HCT116 (cell line): ENCODE results near the gene MIR17HG. TPM values are rescaled to one million over a fixed set of nuclear protein-coding genes. Genes with fewer than 3 reads are reported as not detected.
"Not testable (repeated sequence)": the region's sequence is repeated elsewhere in the genome, so short reads cannot be mapped to it uniquely, and the experiment has no call there.

Experiments
- ATAC-seq: fragments of 200-7000 bp; cut with Tn5 transposase; 2 replicates; pipeline ENCODE4 v1.9.1; 2020; ENCODE audit warnings: mild to moderate bottlenecking, moderate library complexity
- BruUV-seq: library from RNA; stranded (reverse); fragments of 400-500 nt; replicated peaks from 2 replicates; lab custom pipeline; 2021; lab: Mats Ljungman, UMichigan
- CTCF ChIA-PET: fragments of 300-600 bp; sonication (Branson Sonifier 250); formaldehyde crosslinking; loops from one replicate; lab custom pipeline; 2021; ENCODE audit warnings: antibody characterized with exemption; lab: Charles Lee
- POLR2A ChIA-PET: fragments of 300-600, 350-600 bp; sonication (Branson Sonifier 250); formaldehyde crosslinking; loops from one replicate; lab custom pipeline; 2021; ENCODE audit warnings: antibody characterized with exemption; lab: Charles Lee
- RAD21 ChIA-PET, 2 experiments: fragments of 300-600 bp; sonication (Branson Sonifier 250); formaldehyde crosslinking; loops; one replicate each; lab custom pipeline; 2023; ENCODE audit warnings: low total read pairs in 2 of 2; ENCODE audit not compliant: uncharacterized antibody in 2 of 2, unreplicated experiment in 2 of 2, low non-redundant PET in 1 of 2; lab: Charles Lee
- DNase-seq: peaks from one replicate; pipeline ENCODE4 v3.0.0-alpha.2; 2010; ENCODE audit warnings: low read depth, low spot score
- H2AFZ ChIP-seq: fragments of 200-600 bp; shearing (Covaris generic), sonication (generic); 2 replicates; pipeline ENCODE4 v1.6.1; 2017; ENCODE audit warnings: low read depth, mixed run types, mixed read lengths, antibody characterized with exemption, low read length; ENCODE audit not compliant: poor library complexity, severe bottlenecking
- H3K27ac ChIP-seq: 2 replicates; pipeline ENCODE4 v1.5.1; 2012; ENCODE audit warnings: low read depth, low read length
- H3K27me3 ChIP-seq: fragments of 200-600 bp; sonication (generic); 2 replicates; pipeline ENCODE4 v1.6.1; 2016; ENCODE audit warnings: mixed run types, low read length, mixed read lengths; ENCODE audit not compliant: insufficient read depth
- H3K36me3 ChIP-seq, 2 experiments: fragments of 200-500 bp in 1 of 2; fragments of 200-600 bp in 1 of 2; sonication (Bioruptor generic) in 1 of 2; sonication (generic) in 1 of 2; 2 replicates each; pipeline versions ENCODE4 v1.5.1 to v1.6.1; 2014 to 2016; ENCODE audit warnings: low read length in 2 of 2, inconsistent platforms in 1 of 2, mixed read lengths in 1 of 2, mixed run types in 1 of 2; ENCODE audit not compliant: insufficient read depth in 2 of 2, control insufficient read depth in 1 of 2
- H3K4me1 ChIP-seq, 2 experiments: fragments of 200-600 bp in 1 of 2; sonication (generic) in 1 of 2; 2 replicates each; pipeline versions ENCODE4 v1.5.1 to v1.6.1; 2012 to 2017; ENCODE audit warnings: low read length in 2 of 2, inconsistent platforms in 1 of 2, mild to moderate bottlenecking in 1 of 2, mixed read lengths in 1 of 2, mixed run types in 1 of 2, moderate library complexity in 1 of 2; ENCODE audit not compliant: insufficient read depth in 2 of 2, control insufficient read depth in 1 of 2
- H3K4me2 ChIP-seq: fragments of 200-600 bp; sonication (generic); 2 replicates; pipeline ENCODE4 v1.6.1; 2017; ENCODE audit warnings: mixed run types, low read length, mixed read lengths
- H3K4me3 ChIP-seq, 2 experiments: fragments of 200-600 bp in 1 of 2; sonication (generic) in 1 of 2; replicated peaks in 1 of 2; 2 replicates each; pipeline ENCODE4 v1.5.1; 2011 to 2016; ENCODE audit warnings: low read length in 2 of 2, control low read depth in 1 of 2, low read depth in 1 of 2, mild to moderate bottlenecking in 1 of 2, mixed read lengths in 1 of 2, mixed run types in 1 of 2
- H3K79me2 ChIP-seq: fragments of 200-600 bp; sonication (generic); 2 replicates; pipeline ENCODE4 v1.6.1; 2017; ENCODE audit warnings: mild to moderate bottlenecking, mixed run types, low read length, moderate library complexity, mixed read lengths; ENCODE audit not compliant: insufficient read depth
- H3K9ac ChIP-seq: fragments of 200-600 bp; sonication (generic); 2 replicates; pipeline ENCODE4 v1.6.1; 2016; ENCODE audit warnings: low read length, mixed read lengths
- H3K9me2 ChIP-seq: fragments of 200-600 bp; sonication (generic), shearing (Covaris generic); 2 replicates; pipeline ENCODE4 v1.6.1; 2017; ENCODE audit warnings: mixed run types, mild to moderate bottlenecking, moderate library complexity; ENCODE audit not compliant: insufficient read depth
- H3K9me3 ChIP-seq, 2 experiments: fragments of 200-500 bp in 1 of 2; fragments of 200-600 bp in 1 of 2; sonication (Bioruptor generic) in 1 of 2; sonication (generic) in 1 of 2; 2 replicates each; pipeline ENCODE4 v1.6.1; 2014 to 2017; ENCODE audit warnings: low read length in 2 of 2, mixed read lengths in 2 of 2, inconsistent platforms in 1 of 2, low read depth in 1 of 2, mild to moderate bottlenecking in 1 of 2, mixed run types in 1 of 2, moderate library complexity in 1 of 2; ENCODE audit not compliant: control insufficient read depth in 1 of 2, insufficient read depth in 1 of 2
- H4K20me1 ChIP-seq: fragments of 200-600 bp; sonication (generic), shearing (Covaris generic); 2 replicates; pipeline ENCODE4 v1.6.1; 2017; ENCODE audit warnings: mixed run types, mild to moderate bottlenecking, moderate library complexity; ENCODE audit not compliant: insufficient read depth
- CBX3 ChIP-seq: IDR thresholded peaks from 2 replicates; pipeline ENCODE4 v1.6.1; 2012; ENCODE audit warnings: low read depth
- EGR1 ChIP-seq: IDR thresholded peaks from 2 replicates; pipeline ENCODE4 v1.6.1; 2012; ENCODE audit warnings: low read depth
- ELF1 ChIP-seq: IDR thresholded peaks from 2 replicates; pipeline ENCODE4 v1.6.1; 2012; ENCODE audit warnings: low read depth, borderline replicate concordance
- EZH2 ChIP-seq: fragments of 200-600 bp; sonication (generic); IDR thresholded peaks from 2 replicates; pipeline ENCODE4 v1.6.1; 2017; ENCODE audit warnings: antibody characterized with exemption, mixed run types
- FOSL1 ChIP-seq: IDR thresholded peaks from 2 replicates; pipeline ENCODE4 v1.6.1; 2012; ENCODE audit warnings: low read depth
- JUND ChIP-seq: IDR thresholded peaks from 2 replicates; pipeline ENCODE4 v1.6.1; 2012
- SP1 ChIP-seq: IDR thresholded peaks from 2 replicates; pipeline ENCODE4 v1.6.1; 2012; ENCODE audit warnings: low read depth
- SRF ChIP-seq: IDR thresholded peaks from 2 replicates; pipeline ENCODE4 v1.6.1; 2012; ENCODE audit warnings: low read depth
- intact Hi-C: fragments of 100-400 bp; cut with micrococcal nuclease; formaldehyde crosslinking; loops from 2 replicates; pipeline ENCODE4 v1.10.0; 2022
- total RNA-seq: library from RNA; stranded (reverse); gene quantifications from one replicate; pipeline ENCODE4 v1.2.1, GENCODE V29; 2021; ENCODE audit not compliant: unreplicated experiment
- TF ChIP-seq, protein P1 (sequence below): IDR thresholded peaks from 2 replicates; pipeline ENCODE4 v1.6.1; 2012

MIR17HG gene
- total RNA-seq, 1 experiment from 2014 or later, result 10.3 TPM

DNA sequence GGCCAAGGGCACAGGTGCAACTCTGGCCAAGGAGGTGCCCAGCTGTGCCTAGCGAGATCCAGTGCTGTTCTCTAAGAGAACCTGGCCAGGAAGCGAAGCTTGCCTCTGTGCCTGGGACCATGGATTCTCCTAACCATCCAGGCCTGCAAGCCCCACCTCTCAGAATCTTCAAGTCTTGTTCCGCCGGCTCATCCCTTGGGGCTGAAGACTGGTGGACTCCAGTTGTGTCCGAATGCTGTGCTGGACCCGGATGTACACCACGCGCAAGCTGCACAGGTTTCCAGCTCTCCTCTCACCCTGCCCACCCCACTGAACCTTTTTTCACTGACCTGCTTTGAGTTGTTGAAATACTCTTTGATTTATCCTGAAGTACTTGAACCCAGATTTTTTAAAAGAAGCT, 27.5 kb upstream of the MIR17HG start:
- BruUV-seq, result no TSS peak
- ChIA-PET POLR2A (no interaction called here), CTCF (no interaction called here)

DNA sequence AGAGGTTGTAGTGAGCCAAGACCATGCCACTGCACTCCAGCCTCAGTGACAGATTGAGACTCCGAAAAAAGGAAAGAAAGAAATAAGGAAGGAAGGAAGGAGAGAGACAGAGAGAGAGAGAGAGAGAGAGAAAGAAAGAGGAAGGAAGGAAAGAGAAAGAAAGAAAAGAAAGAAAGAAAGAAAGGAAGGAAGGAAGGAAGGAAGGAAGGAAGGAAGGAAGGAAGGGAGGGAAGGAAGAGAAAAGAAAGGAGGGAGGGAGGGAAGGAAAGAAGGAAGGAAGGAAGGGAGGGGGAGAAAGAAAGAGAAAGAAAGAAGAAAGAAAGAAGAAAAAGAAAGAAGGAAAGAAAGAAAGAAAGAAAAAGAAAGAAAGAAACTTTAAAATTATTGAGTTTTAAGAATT, 26.5 kb upstream of the MIR17HG start:
- POLR2A ChIA-PET, ATAC-seq, H4K20me1 ChIP-seq, CTCF ChIA-PET, DNase-seq, H3K27ac ChIP-seq, intact Hi-C loops, H3K9ac ChIP-seq, H3K79me2 ChIP-seq, H3K4me1 ChIP-seq, RAD21 ChIA-PET, H3K9me3 ChIP-seq, H3K9me2 ChIP-seq, H2AFZ ChIP-seq, H3K36me3 ChIP-seq, H3K4me2 ChIP-seq, H3K4me3 ChIP-seq, BruUV-seq: not testable (repeated sequence)
- peaks cover 39% of the 10 kb centered on the region for H3K27me3 ChIP-seq

More for the DNA sequence above, 27.5 kb upstream of the MIR17HG start:
- Histone ChIP-seq H2AFZ (no peak overlapping the region), H3K4me2 (no peak overlapping the region), H3K27ac (no peak overlapping the region), H3K9me3 (no peaks in the 10 kb centered on the region), H3K9ac (no peak overlapping the region), H4K20me1 (no peaks in the 10 kb centered on the region; the same call in 1 of the 2 replicates), H3K9me2 (no peaks in the 10 kb centered on the region), H3K36me3 (no peaks in the 10 kb centered on the region), H3K4me3 (no peak overlapping the region), H3K79me2 (no peaks in the 10 kb centered on the region), H3K27me3 (peaks cover 42% of the 10 kb centered on the region), H3K4me1 (no peaks in the 10 kb centered on the region)
- ATAC-seq, result no peak
- intact Hi-C loops, result no loop called here
- TF ChIP-seq, protein P1, sequence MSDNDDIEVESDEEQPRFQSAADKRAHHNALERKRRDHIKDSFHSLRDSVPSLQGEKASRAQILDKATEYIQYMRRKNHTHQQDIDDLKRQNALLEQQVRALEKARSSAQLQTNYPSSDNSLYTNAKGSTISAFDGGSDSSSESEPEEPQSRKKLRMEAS, result no peak
- no peak for TF ChIP-seq JUND
- no peak for TF ChIP-seq SP1
- TF ChIP-seq ELF1, result no peak
- no peak for TF ChIP-seq FOSL1
- TF ChIP-seq SRF, result no peak
- no peak for TF ChIP-seq CBX3
- TF ChIP-seq EZH2, result no peak
- TF ChIP-seq EGR1, result no peak
- RAD21 ChIA-PET, result no interaction called here
- DNase-seq, result no peak
